Psoas muscle (tissue), 8 donors: Measurements from ENCODE around the gene SIGLEC10. TPM values are rescaled to one million over a fixed set of nuclear protein-coding genes. Genes with fewer than 3 reads are reported as not detected.

ENCODE experiments used
- ATAC-seq, 4 donors: fragments of 200-7000 bp; cut with Tn5 transposase; one replicate each; pipeline ENCODE4 v1.9.1; 2020; ENCODE audit warnings: moderate library complexity in 3 of 4, mild to moderate bottlenecking in 2 of 4
- DNase-seq, 2 donors: peaks; one replicate each; pipeline ENCODE4 v3.0.0-alpha.2; 2020
- H3K27ac ChIP-seq: fragments of 200-600 bp; one replicate; pipeline ENCODE4 v1.8.0; 2022
- H3K27me3 ChIP-seq, 3 donors: fragments of 200-600 bp in 1 of 3; one replicate each; pipeline versions ENCODE4 v1.6.1 to v1.8.0; 2013 to 2022; ENCODE audit warnings: low read length in 2 of 3, mild to moderate bottlenecking in 2 of 3, moderate library complexity in 1 of 3; ENCODE audit not compliant: insufficient read depth in 3 of 3
- H3K36me3 ChIP-seq, 2 donors: fragments of 200-600 bp in 1 of 2; one replicate each; pipeline versions ENCODE4 v1.6.1 to v1.8.0; 2013 to 2022; ENCODE audit warnings: low read depth in 1 of 2, mild to moderate bottlenecking in 1 of 2, moderate library complexity in 1 of 2; ENCODE audit not compliant: insufficient read depth in 1 of 2
- H3K4me1 ChIP-seq: fragments of 200-600 bp; one replicate; pipeline ENCODE4 v1.8.0; 2022
- H3K4me3 ChIP-seq: fragments of 200-600 bp; one replicate; pipeline ENCODE4 v1.8.0; 2022; ENCODE audit warnings: mild to moderate bottlenecking
- H3K9me3 ChIP-seq: fragments of 200-600 bp; one replicate; pipeline ENCODE4 v1.8.0; 2022
- WGBS, 3 donors: extraction: QIAGEN DNeasy Blood & Tissue Kit; methylation state at CpG; one replicate each; pipeline versions ENCODE4 v1.1.6 to v1.1.7; 2013; 5-methylcytosine and 5-hydroxymethylcytosine counted together
- intact Hi-C, 2 donors: fragments of 100-400 bp; cut with DNase I; formaldehyde crosslinking; loops; one replicate each; pipeline versions ENCODE4 v1.11.0 to v1.14.2; 2022
- polyA plus RNA-seq, 3 donors: library from polyadenylated mRNA; stranded (reverse); fragments of 200-250 nt; gene quantifications; one replicate each; pipeline ENCODE4 v1.2.3, GENCODE V29; 2013
- total RNA-seq, 4 donors: library from RNA; stranded (reverse); fragmentation: NEBNext Ultra II Directional in 2 of 4; extraction: Animal tissue kit (Norgen Biotek cat#: 25700) in 2 of 4; gene quantifications; one replicate each; pipeline versions ENCODE4 v1.2.1 to v1.2.4, GENCODE V29; 2021 to 2023
- TF ChIP-seq, protein P1 (sequence below): fragments of 200-600 bp; IDR thresholded peaks from one replicate; pipeline ENCODE4 v1.8.0; 2022; ENCODE audit warnings: antibody characterized with exemption
- donor health status: healthy with polysubstance abuse.
- donor health status: DM: no; HTN: no; CAD: no; lungs with moderate emphysema.
- donor health status: Bipolar disorder and iron deficiency.
- donor health status: healthy.
- donor health status: DM: yes; HTN: yes; CAD: no.
- donor health status: DM: no; HTN: no; CAD: no.
- donor health status: DM: no; HTN: no; CAD: no.
- donor health status: DM: yes; HTN: yes; CAD: no.

SIGLEC10 gene
- total and polyA plus RNA-seq, 7 donors = 0.09 to 1.1 (median 0.73) TPM

DNA sequence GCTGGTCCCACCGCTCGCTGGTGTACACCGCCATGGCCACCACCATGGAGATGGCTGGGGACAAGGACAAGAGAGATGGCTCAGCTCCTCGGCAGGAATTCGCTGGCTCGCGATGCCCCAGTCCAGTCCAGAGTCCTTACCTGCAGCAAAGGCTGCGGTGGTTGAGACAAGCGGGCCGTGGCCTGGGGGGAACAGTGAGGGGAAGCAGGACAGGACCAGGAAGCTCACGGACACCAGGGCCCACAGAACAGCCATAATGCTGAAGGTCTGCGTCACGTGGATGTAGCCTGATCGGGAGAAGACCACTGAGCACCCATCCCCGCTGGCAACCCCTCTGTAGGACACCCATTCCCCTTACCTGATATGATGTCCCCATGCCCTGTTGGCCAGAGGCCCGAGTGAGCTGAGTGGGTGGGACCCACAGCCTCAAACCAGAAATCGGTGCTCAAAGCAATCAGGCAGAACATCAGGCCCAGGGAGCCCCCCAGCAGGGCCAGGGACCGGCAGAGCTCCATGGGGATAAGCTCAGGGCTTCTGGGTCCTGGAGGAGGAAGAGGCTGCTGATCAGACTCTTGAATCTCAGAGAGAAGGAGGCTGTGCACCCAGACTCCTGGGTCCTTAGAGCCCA, 45.3 kb downstream of the SIGLEC10 start:
- Histone ChIP-seq H3K27me3 (no peaks in the 10 kb centered on the region), H3K4me1 (no peaks in the 10 kb centered on the region), H3K4me3 (no peak overlapping the region), H3K36me3 (no peaks in the 10 kb centered on the region), H3K27ac (no peak overlapping the region), H3K9me3 (no peaks in the 10 kb centered on the region)
- TF ChIP-seq, protein P1, sequence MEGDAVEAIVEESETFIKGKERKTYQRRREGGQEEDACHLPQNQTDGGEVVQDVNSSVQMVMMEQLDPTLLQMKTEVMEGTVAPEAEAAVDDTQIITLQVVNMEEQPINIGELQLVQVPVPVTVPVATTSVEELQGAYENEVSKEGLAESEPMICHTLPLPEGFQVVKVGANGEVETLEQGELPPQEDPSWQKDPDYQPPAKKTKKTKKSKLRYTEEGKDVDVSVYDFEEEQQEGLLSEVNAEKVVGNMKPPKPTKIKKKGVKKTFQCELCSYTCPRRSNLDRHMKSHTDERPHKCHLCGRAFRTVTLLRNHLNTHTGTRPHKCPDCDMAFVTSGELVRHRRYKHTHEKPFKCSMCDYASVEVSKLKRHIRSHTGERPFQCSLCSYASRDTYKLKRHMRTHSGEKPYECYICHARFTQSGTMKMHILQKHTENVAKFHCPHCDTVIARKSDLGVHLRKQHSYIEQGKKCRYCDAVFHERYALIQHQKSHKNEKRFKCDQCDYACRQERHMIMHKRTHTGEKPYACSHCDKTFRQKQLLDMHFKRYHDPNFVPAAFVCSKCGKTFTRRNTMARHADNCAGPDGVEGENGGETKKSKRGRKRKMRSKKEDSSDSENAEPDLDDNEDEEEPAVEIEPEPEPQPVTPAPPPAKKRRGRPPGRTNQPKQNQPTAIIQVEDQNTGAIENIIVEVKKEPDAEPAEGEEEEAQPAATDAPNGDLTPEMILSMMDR = no peak
- DNase-seq (peak in 1 of 2 donors; percentile 54), ATAC-seq (no peak)
- 76 to 87% (median 81%) methylated on average over 18 of the region's 18 CpGs for WGBS, 3 donors
- intact Hi-C loops = loop anchor here in 1 of 2 donors (2.0 kb wide), 1 partner anchor 23 kb away; no protein-coding TSS in a partner anchor

DNA sequence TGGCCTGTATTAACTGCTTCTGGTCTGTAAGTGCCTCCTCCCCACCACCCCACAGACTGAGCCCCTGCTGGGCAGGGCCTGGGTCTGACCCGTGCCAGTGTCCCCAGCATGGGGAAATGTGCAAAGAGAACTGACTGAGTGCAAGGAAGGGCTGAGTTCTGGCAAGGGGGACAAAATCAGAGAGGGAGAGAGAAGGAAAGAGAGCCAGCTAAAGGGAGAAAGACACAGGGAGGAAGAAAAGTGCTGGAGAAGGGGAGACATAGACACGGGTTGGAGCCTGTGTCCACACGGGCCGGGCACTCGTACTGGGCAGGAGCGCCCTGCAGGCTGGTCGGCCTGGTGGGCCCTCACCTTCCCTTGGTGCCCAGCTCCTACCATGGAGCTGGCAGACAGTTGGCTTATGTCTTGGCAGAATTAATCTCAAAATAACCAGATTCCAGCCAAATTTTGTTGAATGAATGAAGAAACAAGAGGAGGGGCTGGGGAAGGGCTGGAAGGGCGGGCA, 46.2 kb downstream of the SIGLEC10 start:
- no peaks in the 10 kb centered on the region for H3K27me3 ChIP-seq
- DNase-seq = peak in 1 of 2 donors; percentile 26
- intact Hi-C loops = no loop called here
- H3K4me1 ChIP-seq = no peaks in the 10 kb centered on the region
- no peak overlapping the region for H3K27ac ChIP-seq
- 66 to 78% (median 71%) methylated on average over 8 of the region's 8 CpGs for WGBS, 3 donors
- no peak overlapping the region for H3K4me3 ChIP-seq
- ATAC-seq = no peak
- TF ChIP-seq, protein P1 = no peak
- H3K36me3 ChIP-seq = no peaks in the 10 kb centered on the region
- no peaks in the 10 kb centered on the region for H3K9me3 ChIP-seq

DNA sequence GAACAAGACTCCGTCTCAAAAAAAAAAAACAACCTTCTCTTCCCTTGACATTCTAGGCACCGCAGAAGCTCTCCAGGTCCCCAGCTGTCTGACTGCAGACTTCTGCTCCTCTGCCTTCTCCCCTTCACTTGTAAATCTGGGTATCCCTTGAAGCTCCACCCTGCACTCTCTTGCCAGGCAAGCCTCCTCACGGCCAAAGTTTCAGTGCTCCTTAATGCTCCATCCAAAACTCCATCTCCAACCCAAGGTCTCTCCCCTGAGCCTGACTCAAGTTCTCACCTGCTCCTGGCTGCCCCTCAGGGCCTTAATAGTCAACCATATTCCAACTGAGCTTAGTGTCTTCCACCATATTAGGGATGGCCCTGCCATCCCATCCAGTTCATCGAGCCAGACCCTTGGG, 47.2 kb downstream of the SIGLEC10 start:
- ATAC-seq = no peak
- WGBS, 3 donors = 72 to 73% (median 72%) methylated on average over 4 of the region's 4 CpGs

DNA sequence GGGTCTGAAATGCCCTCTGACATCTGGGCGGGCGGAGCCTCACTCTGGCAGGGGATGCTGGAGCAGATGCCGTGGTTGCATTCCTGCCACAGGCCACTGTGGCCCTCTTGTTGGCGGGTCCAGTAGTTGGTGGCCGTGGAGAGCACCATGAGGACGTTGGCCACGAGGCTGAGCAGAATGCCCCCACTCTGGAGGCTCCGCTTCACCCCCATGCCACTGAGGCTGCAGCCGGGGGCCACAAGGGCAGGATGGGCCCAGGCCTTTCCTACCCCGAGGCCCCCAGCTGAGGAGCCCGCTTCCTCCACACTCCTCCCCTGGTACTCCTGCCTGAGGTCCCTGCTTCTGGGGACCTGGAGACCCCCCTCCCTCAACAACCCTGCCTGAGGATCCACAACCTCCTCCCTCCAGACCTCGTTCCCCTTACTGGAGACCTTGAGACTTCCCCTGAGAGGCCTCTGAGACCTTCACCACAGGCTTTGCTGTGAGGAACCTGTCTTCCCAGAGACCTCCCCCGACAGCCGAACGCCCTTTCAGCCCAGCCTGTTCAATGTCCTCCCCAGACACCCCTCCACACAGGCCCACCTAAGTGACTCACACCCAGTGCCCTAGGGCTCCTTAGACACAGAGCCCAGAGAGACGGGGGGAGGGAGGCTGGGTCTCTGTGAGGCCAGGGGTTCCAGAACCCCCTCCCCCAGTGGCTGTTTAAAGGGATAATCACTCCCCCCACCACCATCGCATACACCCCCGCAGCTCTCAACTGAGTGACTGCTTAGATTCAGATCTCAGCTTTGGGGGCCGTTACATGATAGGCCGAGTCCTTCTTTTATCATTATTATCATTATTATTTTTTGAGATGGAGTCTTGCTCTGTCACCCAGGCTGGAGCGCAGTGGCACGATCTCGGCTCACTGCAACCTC, 48.8 kb downstream of the SIGLEC10 start, which contains the start of gene CLDND2:
Gene CLDND2 (minus strand): TSS at position 638 of the 917 bp plus-strand sequence. CDS start 426 bp downstream, at position 212.
- no peaks in the 10 kb centered on the region for H3K36me3 ChIP-seq
- H3K4me3 ChIP-seq = peak within 1 kb of the TSS; percentile 78
- DNase-seq (peak in 1 of 2 donors; percentile 47), ATAC-seq (no peak)
- no peaks in the 10 kb centered on the region for H3K9me3 ChIP-seq
- intact Hi-C loops = no loop called here
- peak within 1 kb of the TSS; percentile 89 for H3K27ac ChIP-seq
- peaks cover 17% of the 10 kb centered on the region for H3K4me1 ChIP-seq
- TF ChIP-seq, protein P1 = no peak
- H3K27me3 ChIP-seq = no peaks in the 10 kb centered on the region
- WGBS, 3 donors = 54 to 61% (median 54%) methylated on average over 23 of the region's 23 CpGs

More for the DNA sequence above, 47.2 kb downstream of the SIGLEC10 start:
- Histone ChIP-seq H3K27ac (no peak overlapping the region), H3K36me3 (no peaks in the 10 kb centered on the region), H3K9me3 (no peaks in the 10 kb centered on the region), H3K4me3 (no peak overlapping the region), H3K4me1 (peaks cover 2% of the 10 kb centered on the region), H3K27me3 (no peaks in the 10 kb centered on the region)
- TF ChIP-seq, protein P1 = no peak
- intact Hi-C loops = no loop called here
- DNase-seq = peak in 1 of 2 donors; percentile 20
